HFF-Myc (cell line): ENCODE results near the gene RAP1A.

Source experiments
- DNase-seq: peaks from one replicate; pipeline ENCODE4 v3.0.0-alpha.2; 2011; ENCODE audit warnings: low read depth; ENCODE audit errors: extremely low read depth
- H3K4me3 ChIP-seq: replicated peaks from 2 replicates; pipeline ENCODE4 v1.5.1; 2011; ENCODE audit warnings: low read depth, mild to moderate bottlenecking, control low read depth, low read length
- TF ChIP-seq, protein P1 (sequence below): IDR thresholded peaks from 2 replicates; pipeline ENCODE4 v1.5.1; 2012; ENCODE audit warnings: mild to moderate bottlenecking, low read depth, low read length, control low read depth; ENCODE audit errors: missing control alignments

RAP1A gene

DNA sequence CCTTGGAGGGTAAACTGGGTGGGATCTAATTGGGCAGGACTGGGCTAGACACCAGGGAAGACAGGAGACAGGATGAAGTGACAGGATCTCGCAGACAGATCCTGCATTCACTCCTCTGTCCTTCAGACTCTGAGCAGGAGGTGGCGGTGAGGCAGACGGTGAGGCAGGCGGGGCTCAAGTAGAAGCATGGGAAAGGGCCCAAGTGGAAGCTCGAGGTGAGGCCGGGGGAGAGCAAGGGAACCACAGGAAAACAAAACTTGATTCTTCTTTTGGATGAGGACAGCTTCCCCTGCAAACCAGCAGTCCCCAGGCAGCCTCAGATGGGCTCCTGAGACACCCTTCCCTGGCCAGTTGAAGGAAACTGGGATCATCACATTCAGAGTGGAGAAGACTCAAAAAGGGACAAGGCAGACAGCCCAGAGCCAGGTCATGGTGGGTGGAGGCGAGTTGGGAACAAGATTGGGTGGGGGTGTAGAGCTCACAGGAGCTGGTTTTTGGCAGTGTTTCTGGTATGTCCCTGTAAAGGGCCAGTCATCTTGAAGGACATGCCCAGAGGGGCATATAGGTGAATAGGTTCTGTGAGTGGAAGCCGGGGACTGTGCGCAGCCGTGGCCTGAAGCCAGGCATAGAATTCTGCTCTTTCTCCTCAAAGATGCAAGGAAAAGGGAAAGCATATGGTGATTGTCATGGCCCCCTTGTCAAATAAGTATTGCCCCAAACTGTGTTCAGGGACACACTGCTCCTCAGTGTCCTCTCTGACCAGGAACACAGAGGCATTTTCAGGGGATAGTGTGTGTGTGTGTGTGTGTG, 101.6 kb downstream of the RAP1A start:
- no peak for DNase-seq
- no peak overlapping the region for H3K4me3 ChIP-seq
- TF ChIP-seq, protein P1, sequence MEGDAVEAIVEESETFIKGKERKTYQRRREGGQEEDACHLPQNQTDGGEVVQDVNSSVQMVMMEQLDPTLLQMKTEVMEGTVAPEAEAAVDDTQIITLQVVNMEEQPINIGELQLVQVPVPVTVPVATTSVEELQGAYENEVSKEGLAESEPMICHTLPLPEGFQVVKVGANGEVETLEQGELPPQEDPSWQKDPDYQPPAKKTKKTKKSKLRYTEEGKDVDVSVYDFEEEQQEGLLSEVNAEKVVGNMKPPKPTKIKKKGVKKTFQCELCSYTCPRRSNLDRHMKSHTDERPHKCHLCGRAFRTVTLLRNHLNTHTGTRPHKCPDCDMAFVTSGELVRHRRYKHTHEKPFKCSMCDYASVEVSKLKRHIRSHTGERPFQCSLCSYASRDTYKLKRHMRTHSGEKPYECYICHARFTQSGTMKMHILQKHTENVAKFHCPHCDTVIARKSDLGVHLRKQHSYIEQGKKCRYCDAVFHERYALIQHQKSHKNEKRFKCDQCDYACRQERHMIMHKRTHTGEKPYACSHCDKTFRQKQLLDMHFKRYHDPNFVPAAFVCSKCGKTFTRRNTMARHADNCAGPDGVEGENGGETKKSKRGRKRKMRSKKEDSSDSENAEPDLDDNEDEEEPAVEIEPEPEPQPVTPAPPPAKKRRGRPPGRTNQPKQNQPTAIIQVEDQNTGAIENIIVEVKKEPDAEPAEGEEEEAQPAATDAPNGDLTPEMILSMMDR: no peak

DNA sequence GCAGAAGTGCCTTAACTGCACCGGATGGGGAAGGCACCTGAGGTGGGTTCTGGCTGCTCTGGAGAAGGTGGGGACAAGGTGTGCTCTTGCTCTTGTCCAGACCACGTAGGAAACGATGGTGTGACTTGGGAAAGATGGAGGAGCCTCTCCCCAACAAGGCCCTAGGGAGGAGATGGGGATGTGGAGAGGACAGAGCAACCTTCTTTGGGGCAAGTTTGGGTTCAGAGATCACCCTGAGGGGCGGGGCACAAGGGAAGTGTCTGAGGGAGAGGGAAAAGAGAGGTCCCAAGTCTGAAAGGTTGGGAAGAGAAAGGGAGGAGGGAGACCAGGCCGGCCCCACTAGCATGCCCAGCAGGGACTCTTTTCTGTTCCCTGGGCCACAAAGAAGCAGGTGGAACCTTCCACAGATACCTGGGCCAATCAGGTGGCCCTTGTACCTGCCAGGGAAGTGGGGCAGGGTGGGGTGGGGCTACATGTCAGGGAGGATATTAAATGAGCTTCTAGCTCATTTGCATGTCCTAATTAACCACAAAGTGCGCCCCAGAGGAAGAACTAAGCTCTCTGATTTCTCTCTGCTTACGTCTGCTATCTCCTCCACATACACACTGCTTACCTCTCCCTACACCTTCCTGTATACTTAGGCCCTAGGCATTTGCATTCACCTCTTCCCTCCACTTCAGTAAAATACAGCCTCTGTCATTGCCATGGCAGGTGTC, 103.7 kb downstream of the RAP1A start:
- no peak for DNase-seq
- TF ChIP-seq, protein P1: no peak
- no peak overlapping the region for H3K4me3 ChIP-seq

- no peak overlapping the region for H3K4me3 ChIP-seq
- TF ChIP-seq, protein P1: no peak
- no peak for DNase-seq
These were observed 104.3 kb downstream of the RAP1A start for GRCh38 chr1:111723871-111724270.

GRCh38 chr1:111725192-111725591, 105.6 kb downstream of the RAP1A start:
- no peak overlapping the region for H3K4me3 ChIP-seq
- DNase-seq: no peak
- TF ChIP-seq, protein P1: no peak

DNA sequence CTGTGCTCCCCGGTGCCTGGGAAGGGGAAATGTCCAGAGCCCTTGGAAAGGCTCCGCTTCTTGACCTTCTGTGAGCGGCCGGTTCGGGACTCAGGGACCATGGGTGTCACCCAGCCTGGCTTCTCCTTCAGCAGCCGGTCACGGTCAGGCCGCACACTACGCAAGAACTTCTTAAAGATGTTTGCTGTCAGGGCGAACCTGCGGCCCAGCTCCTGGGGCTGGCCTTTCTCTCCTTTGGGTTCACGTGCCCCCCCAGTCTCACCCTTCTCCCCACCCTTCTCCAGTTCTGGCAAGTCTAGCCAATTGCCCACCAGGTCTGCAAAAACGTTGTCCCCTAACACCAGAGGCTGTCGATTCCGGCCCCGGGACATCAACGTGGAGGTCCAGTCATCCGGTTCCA, 107.5 kb downstream of the RAP1A start:
- DNase-seq: no peak
- TF ChIP-seq, protein P1: no peak
- H3K4me3 ChIP-seq: no peak overlapping the region

DNA sequence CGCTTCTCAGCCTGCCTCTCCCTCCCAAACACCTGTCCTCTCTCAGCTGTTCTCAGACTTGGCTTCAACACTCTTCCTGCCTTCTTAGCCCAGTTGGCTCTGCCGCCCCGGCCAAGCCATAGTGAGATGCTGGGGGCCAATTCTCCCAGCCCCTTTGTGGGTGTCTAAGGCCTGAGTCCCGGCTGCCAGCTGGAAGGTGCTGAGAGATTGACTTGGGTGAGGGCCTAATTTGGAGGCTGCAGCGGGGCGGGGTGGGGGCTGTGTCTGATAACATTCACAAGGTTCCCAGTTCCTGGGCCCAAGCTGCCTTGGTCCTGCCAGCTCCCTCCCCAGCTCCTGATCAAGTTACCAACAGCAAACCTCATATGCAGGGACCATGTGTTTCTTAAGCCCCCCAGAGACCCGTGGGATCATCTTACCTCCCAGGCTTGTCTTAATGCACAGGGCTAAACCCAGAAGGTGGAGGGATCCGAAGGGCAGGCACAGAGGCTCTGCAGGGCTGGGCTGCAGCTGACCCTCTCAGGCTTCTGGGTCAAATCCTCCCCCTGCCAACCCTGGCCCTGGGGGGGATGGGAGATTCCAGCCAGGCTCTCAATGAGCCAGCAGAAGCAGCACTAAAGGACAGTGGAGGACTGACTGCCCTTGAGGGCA, 109.8 kb downstream of the RAP1A start:
- no peak for DNase-seq
- TF ChIP-seq, protein P1: no peak
- H3K4me3 ChIP-seq: no peak overlapping the region
